Prostate gland (tissue), 2 donors: ENCODE measurements around the gene C2CD4C. TPM values are rescaled to one million over a fixed set of nuclear protein-coding genes. Genes with fewer than 3 reads are reported as not detected.

Source experiments
- DNase-seq: peaks from one replicate; pipeline ENCODE4 v3.0.0-alpha.2; 2019; ENCODE audit warnings: low spot score
- H3K27ac ChIP-seq, 2 donors: fragments of 200-600 bp; sonication (generic); 2 replicates each; pipeline ENCODE4 v1.5.1; 2017 to 2019
- H3K27me3 ChIP-seq: fragments of 200-600 bp; sonication (generic); replicated peaks from 2 replicates; pipeline ENCODE4 v1.5.1; 2019; ENCODE audit not compliant: insufficient read depth
- H3K36me3 ChIP-seq, 2 donors: fragments of 200-600 bp; sonication (generic); 1 replicate in 1 of 2; 2 replicates in 1 of 2; pipeline versions ENCODE4 v1.5.1 to v1.8.1; 2017 to 2019
- H3K4me1 ChIP-seq: fragments of 200-600 bp; sonication (generic); replicated peaks from 2 replicates; pipeline ENCODE4 v1.5.1; 2019
- H3K4me3 ChIP-seq, 2 donors: fragments of 200-600 bp; sonication (generic); 2 replicates each; pipeline ENCODE4 v1.5.1; 2017 to 2019
- H3K9me3 ChIP-seq: fragments of 200-600 bp; sonication (generic); 2 replicates; pipeline ENCODE4 v1.5.1; 2017
- CTCF ChIP-seq, 4 experiments: fragments of 200-600 bp in 2 of 4; fragments of 450-650 bp in 2 of 4; sonication (generic) in 2 of 4; IDR thresholded peaks; 1 replicate in 3 of 4; 2 replicates in 1 of 4; pipeline ENCODE4 v1.5.1; 2016 to 2019; ENCODE audit warnings: antibody characterized with exemption in 4 of 4, mild to moderate bottlenecking in 2 of 4, moderate library complexity in 2 of 4
- POLR2A ChIP-seq: fragments of 450-650 bp; IDR thresholded peaks from one replicate; pipeline ENCODE4 v1.6.1; 2016; ENCODE audit warnings: antibody characterized with exemption, mild to moderate bottlenecking
- POLR2AphosphoS5 ChIP-seq: sonication (generic); formaldehyde crosslinking; IDR thresholded peaks from one replicate; pipeline ENCODE4 v1.6.1; 2017; ENCODE audit warnings: antibody characterized with exemption
- WGBS: methylation state at CpG from one replicate; pipeline ENCODE4 v1.1.5; 2018; 5-methylcytosine and 5-hydroxymethylcytosine counted together
- intact Hi-C: fragments of 100-400 bp; cut with DNase I; formaldehyde crosslinking; loops from one replicate; pipeline ENCODE4 v1.14.2; 2022
- total RNA-seq, 2 donors: library from RNA; depleted of rRNA; stranded (reverse); fragments of >200 nt; gene quantifications; one replicate each; pipeline ENCODE4 v1.1.0, GENCODE V29; 2016

C2CD4C gene
- total RNA-seq, 2 donors from 2014 or later, result 0.59 to 3.1 TPM

GRCh38 chr19:401866-402511 lies 7.0 kb downstream of the C2CD4C start:
- no peak for DNase-seq
- intact Hi-C loops, result no loop called here

GRCh38 chr19:400976-401865 lies 7.7 kb downstream of the C2CD4C start:
- DNase-seq, result no peak
- Histone ChIP-seq H3K27me3 (no peaks in the 10 kb centered on the region), H3K4me1 (peaks cover 10% of the 10 kb centered on the region), H3K36me3 (no peaks in the 10 kb centered on the region), H3K4me3 (no peak overlapping the region), H3K9me3 (no peaks in the 10 kb centered on the region), H3K27ac (no peak overlapping the region)
- intact Hi-C loops, result no loop called here
- 86% methylated on average over 37 of the region's 43 CpGs for WGBS
- TF ChIP-seq CTCF (IDR thresholded peaks at IDR 0.05) (no peak), POLR2AphosphoS5 (no peak), POLR2A (no peak)

More at GRCh38 chr19:401866-402511, 7.0 kb downstream of the C2CD4C start:
- peaks cover 10% of the 10 kb centered on the region for H3K4me1 ChIP-seq
- no peak overlapping the region for H3K27ac ChIP-seq
- no peaks in the 10 kb centered on the region for H3K9me3 ChIP-seq
- TF ChIP-seq CTCF (IDR thresholded peaks at IDR 0.05) (no peak), POLR2AphosphoS5 (no peak), POLR2A (no peak)
- H3K36me3 ChIP-seq, result no peaks in the 10 kb centered on the region
- H3K27me3 ChIP-seq, result no peaks in the 10 kb centered on the region
- WGBS, result 24% methylated on average over 38 of the region's 38 CpGs
- H3K4me3 ChIP-seq, result no peak overlapping the region

GRCh38 chr19:399370-399769 lies 9.6 kb downstream of the C2CD4C start:
- WGBS, result 83% methylated on average over 7 of the region's 9 CpGs
- no peaks in the 10 kb centered on the region for H3K27me3 ChIP-seq
- no peaks in the 10 kb centered on the region for H3K36me3 ChIP-seq
- intact Hi-C loops, result no loop called here
- no peaks in the 10 kb centered on the region for H3K4me1 ChIP-seq
- DNase-seq, result no peak
- H3K4me3 ChIP-seq, result no peak overlapping the region
- H3K27ac ChIP-seq, result no peak overlapping the region
- H3K9me3 ChIP-seq, result no peaks in the 10 kb centered on the region
- no peak for TF ChIP-seq POLR2AphosphoS5
- TF ChIP-seq POLR2A, result no peak
- no peak for TF ChIP-seq CTCF (IDR thresholded peaks at IDR 0.05)

GRCh38 chr19:398719-399118 lies 10.2 kb downstream of the C2CD4C start:
- Histone ChIP-seq H3K36me3 (no peaks in the 10 kb centered on the region), H3K27me3 (no peaks in the 10 kb centered on the region), H3K4me3 (no peak overlapping the region), H3K4me1 (no peaks in the 10 kb centered on the region), H3K27ac (no peak overlapping the region), H3K9me3 (no peaks in the 10 kb centered on the region)
- no peak for DNase-seq
- 89% methylated on average over 17 of the region's 17 CpGs for WGBS
- no peak for TF ChIP-seq POLR2A
- no peak for TF ChIP-seq POLR2AphosphoS5
- intact Hi-C loops, result no loop called here

- Histone ChIP-seq H3K27me3 (no peaks in the 10 kb centered on the region), H3K4me3 (no peak overlapping the region), H3K4me1 (no peaks in the 10 kb centered on the region), H3K27ac (no peak overlapping the region), H3K9me3 (no peaks in the 10 kb centered on the region), H3K36me3 (no peaks in the 10 kb centered on the region)
- WGBS, result 86% methylated on average over 28 of the region's 31 CpGs
- intact Hi-C loops, result no loop called here
- no peak for DNase-seq
- TF ChIP-seq POLR2AphosphoS5 (no peak), POLR2A (no peak), CTCF (IDR thresholded peaks at IDR 0.05) (no peak)
These were observed 10.8 kb downstream of the C2CD4C start for GRCh38 chr19:397941-398706.
